ENCODE data around the gene ASCC1.

ASCC1 gene

DNA sequence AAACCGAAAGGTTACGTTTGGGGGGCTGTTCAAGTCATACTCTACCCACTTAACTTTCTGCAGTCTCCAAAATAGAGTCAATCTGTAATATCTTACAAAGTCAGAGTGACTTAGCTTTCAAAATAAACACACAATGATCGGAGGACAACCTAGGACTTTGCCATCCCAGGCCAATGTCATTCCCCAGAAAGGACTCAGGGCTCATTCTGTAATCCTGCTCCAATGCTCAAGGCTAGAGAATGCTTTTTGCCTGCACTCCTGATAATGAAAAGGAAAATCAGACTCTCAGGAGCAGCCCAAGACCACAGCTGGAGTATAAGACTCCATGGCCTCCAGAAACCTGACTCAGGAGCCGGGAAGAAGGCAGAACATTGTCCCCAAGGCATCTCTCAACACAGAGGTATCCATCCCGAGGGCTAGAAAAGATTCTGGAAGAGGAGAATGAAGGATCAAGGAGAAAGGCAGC lies 28.5 kb upstream of the ASCC1 start:
- peaks cover 17% of the 10 kb centered on the region for H3F3A ChIP-seq (ENCODE audit: insufficient read depth)
- TF ChIP-seq, protein P1, sequence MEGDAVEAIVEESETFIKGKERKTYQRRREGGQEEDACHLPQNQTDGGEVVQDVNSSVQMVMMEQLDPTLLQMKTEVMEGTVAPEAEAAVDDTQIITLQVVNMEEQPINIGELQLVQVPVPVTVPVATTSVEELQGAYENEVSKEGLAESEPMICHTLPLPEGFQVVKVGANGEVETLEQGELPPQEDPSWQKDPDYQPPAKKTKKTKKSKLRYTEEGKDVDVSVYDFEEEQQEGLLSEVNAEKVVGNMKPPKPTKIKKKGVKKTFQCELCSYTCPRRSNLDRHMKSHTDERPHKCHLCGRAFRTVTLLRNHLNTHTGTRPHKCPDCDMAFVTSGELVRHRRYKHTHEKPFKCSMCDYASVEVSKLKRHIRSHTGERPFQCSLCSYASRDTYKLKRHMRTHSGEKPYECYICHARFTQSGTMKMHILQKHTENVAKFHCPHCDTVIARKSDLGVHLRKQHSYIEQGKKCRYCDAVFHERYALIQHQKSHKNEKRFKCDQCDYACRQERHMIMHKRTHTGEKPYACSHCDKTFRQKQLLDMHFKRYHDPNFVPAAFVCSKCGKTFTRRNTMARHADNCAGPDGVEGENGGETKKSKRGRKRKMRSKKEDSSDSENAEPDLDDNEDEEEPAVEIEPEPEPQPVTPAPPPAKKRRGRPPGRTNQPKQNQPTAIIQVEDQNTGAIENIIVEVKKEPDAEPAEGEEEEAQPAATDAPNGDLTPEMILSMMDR (IDR thresholded peaks at IDR 0.05; ENCODE audit: insufficient read depth, low read length, poor library complexity, severe bottlenecking) = no peak
- no peak for TF ChIP-seq EZH2phosphoT487 (conservative IDR thresholded peaks at IDR 0.05; ENCODE audit: low read length)
- H3K4me2 ChIP-seq (ENCODE audit: low read depth, low read length, poor library complexity, severe bottlenecking) = no peak overlapping the region
- H3K9ac ChIP-seq (ENCODE audit: low read length) = no peak overlapping the region
- no peaks in the 10 kb centered on the region for H3K9me2 ChIP-seq (replicated peaks; ENCODE audit: insufficient read depth, low read length)
- no peak overlapping the region for H2AFZ ChIP-seq (ENCODE audit: low read depth, low read length, severe bottlenecking)
- H3K27ac ChIP-seq (ENCODE audit: low read depth, low read length) = 0 out of 2 replicates have a peak overlapping the region, but pooled peaks have one; percentile 14
- H3K4me3 ChIP-seq (ENCODE audit: insufficient read depth, low read length, poor library complexity, severe bottlenecking) = no peak overlapping the region
- H4K20me1 ChIP-seq (ENCODE audit: low read depth, low read length) = no peaks in the 10 kb centered on the region
- H3K9me3 ChIP-seq (ENCODE audit: insufficient read depth, low read length) = no peaks in the 10 kb centered on the region
- H3K36me3 ChIP-seq (ENCODE audit: low read length) = no peaks in the 10 kb centered on the region
- H3K27me3 ChIP-seq (ENCODE audit: low read length) = no peaks in the 10 kb centered on the region
- no peaks in the 10 kb centered on the region for H3K79me2 ChIP-seq (ENCODE audit: insufficient read depth, low read length)

DNA sequence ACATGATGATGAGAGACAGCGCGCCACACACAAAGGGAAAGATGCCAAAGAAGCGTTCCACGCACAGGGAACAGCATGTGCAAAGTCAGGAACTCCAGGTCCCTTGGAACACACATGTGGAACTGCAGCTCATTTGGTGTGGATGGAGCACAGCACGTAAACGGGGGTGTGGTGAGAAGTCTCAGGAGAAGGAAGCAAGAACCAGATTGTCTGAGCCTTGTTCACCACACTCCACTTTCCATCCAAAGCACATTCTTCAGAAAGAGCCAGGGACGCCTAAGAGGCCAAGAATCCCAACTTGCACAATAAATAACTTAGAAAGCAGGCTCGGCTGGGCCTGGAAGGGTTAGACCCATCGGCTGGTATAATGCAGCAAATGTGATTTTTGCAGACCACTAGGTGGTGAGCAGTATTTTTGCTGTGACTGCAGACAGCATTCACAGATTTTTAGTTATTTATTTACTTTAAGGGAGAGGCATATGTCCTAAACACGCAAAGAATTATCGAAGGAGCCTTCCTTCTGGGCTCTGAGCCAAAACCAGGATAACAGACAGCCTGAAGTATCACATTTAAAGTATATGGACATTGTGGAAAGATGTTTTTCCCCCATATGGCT lies 27.9 kb upstream of the ASCC1 start:
- no peaks in the 10 kb centered on the region for H3K27me3 ChIP-seq (ENCODE audit: low read length)
- TF ChIP-seq EZH2phosphoT487 (conservative IDR thresholded peaks at IDR 0.05; ENCODE audit: low read length) = no peak
- TF ChIP-seq, protein P1 (IDR thresholded peaks at IDR 0.05; ENCODE audit: insufficient read depth, low read length, poor library complexity, severe bottlenecking) = no peak
- no peaks in the 10 kb centered on the region for H4K20me1 ChIP-seq (ENCODE audit: low read depth, low read length)
- H3K9ac ChIP-seq (ENCODE audit: low read length) = no peak overlapping the region
- H3K36me3 ChIP-seq (ENCODE audit: low read length) = no peaks in the 10 kb centered on the region
- no peaks in the 10 kb centered on the region for H3K9me2 ChIP-seq (replicated peaks; ENCODE audit: insufficient read depth, low read length)
- no peak overlapping the region for H3K4me2 ChIP-seq (ENCODE audit: low read depth, low read length, poor library complexity, severe bottlenecking)
- 0 out of 2 replicates have a peak overlapping the region, but pooled peaks have one; percentile 14 for H3K27ac ChIP-seq (ENCODE audit: low read depth, low read length)
- H3K79me2 ChIP-seq (ENCODE audit: insufficient read depth, low read length) = no peaks in the 10 kb centered on the region
- no peaks in the 10 kb centered on the region for H3K9me3 ChIP-seq (ENCODE audit: insufficient read depth, low read length)
- peaks cover 12% of the 10 kb centered on the region for H3F3A ChIP-seq (ENCODE audit: insufficient read depth)
- no peak overlapping the region for H3K4me3 ChIP-seq (ENCODE audit: insufficient read depth, low read length, poor library complexity, severe bottlenecking)
- no peak overlapping the region for H2AFZ ChIP-seq (ENCODE audit: low read depth, low read length, severe bottlenecking)

DNA sequence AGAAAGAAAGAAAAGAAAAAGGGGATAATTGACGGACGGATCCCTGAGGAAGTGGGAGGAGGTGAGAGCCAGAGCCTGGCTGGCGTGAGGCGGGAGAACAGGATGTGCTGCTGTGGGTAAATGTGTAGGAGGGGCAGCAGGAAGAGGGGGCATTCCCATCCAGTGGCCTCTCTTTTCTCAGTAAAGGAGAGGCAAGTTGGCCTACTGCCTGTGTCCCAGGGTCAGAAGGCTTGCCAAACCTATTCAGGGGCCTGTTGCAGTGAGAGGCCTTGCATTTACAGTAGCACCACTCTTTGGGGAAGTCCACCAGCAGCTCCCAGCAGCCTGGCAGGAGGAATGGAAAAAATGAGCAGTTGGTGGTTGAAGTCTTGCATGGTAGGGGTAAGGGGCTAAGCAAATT lies 26.6 kb upstream of the ASCC1 start:
- Histone ChIP-seq H3K9me2 (replicated peaks; ENCODE audit: insufficient read depth, low read length) (no peaks in the 10 kb centered on the region), H3K4me2 (ENCODE audit: low read depth, low read length, poor library complexity, severe bottlenecking) (no peak overlapping the region), H2AFZ (ENCODE audit: low read depth, low read length, severe bottlenecking) (no peak overlapping the region), H3K27me3 (ENCODE audit: low read length) (no peaks in the 10 kb centered on the region), H3K9me3 (ENCODE audit: insufficient read depth, low read length) (no peaks in the 10 kb centered on the region), H3K4me3 (ENCODE audit: insufficient read depth, low read length, poor library complexity, severe bottlenecking) (no peak overlapping the region), H4K20me1 (ENCODE audit: low read depth, low read length) (no peaks in the 10 kb centered on the region), H3K27ac (ENCODE audit: low read depth, low read length) (no peak overlapping the region), H3K9ac (ENCODE audit: low read length) (no peak overlapping the region), H3K36me3 (ENCODE audit: low read length) (no peaks in the 10 kb centered on the region), H3F3A (ENCODE audit: insufficient read depth) (no peaks in the 10 kb centered on the region), H3K79me2 (ENCODE audit: insufficient read depth, low read length) (no peaks in the 10 kb centered on the region)
- TF ChIP-seq EZH2phosphoT487 (conservative IDR thresholded peaks at IDR 0.05; ENCODE audit: low read length) = no peak
- TF ChIP-seq, protein P1 (IDR thresholded peaks at IDR 0.05; ENCODE audit: insufficient read depth, low read length, poor library complexity, severe bottlenecking) = no peak

All from SU-DHL-6 (cell line).